WTC11 (cell line): ENCODE data around the gene CTCFL. TPM values are rescaled to one million over a fixed set of nuclear protein-coding genes. Genes with fewer than 3 reads are reported as not detected.
A peak's percentile ranks its signal among the peaks of the same experiment; 100 is the strongest.

ENCODE experiments used
- ATAC-seq: fragments of 200-7000 bp; cut with Tn5 transposase; 2 replicates; pipeline ENCODE4 v1.10.0; 2021; ENCODE audit warnings: mild to moderate bottlenecking, moderate library complexity
- CTCF ChIA-PET: fragments of 300-600 bp; sonication (Branson Sonifier 250); formaldehyde crosslinking; loops from one replicate; lab custom pipeline; 2021; ENCODE audit warnings: antibody characterized with exemption; lab: Charles Lee
- POLR2A ChIA-PET: fragments of 350-600 bp; sonication (Branson Sonifier 250); formaldehyde crosslinking; loops from one replicate; lab custom pipeline; 2021; ENCODE audit warnings: antibody characterized with exemption; lab: Charles Lee
- DNase-seq: peaks from one replicate; pipeline ENCODE4 v3.0.0; 2021; ENCODE audit warnings: low spot score
- H3K27ac Mint-ChIP-seq: 2 replicates; pipeline ENCODE4 v1.8.0; 2021; ENCODE audit warnings: mixed read lengths
- H3K27me3 Mint-ChIP-seq: 2 replicates; pipeline ENCODE4 v1.8.0; 2021; ENCODE audit warnings: low read depth, mild to moderate bottlenecking, moderate library complexity, mixed read lengths
- H3K36me3 Mint-ChIP-seq: 2 replicates; pipeline ENCODE4 v1.8.0; 2021; ENCODE audit warnings: mixed read lengths
- H3K4me1 Mint-ChIP-seq: 2 replicates; pipeline ENCODE4 v1.8.0; 2022; ENCODE audit warnings: mixed read lengths
- H3K4me3 Mint-ChIP-seq: 2 replicates; pipeline ENCODE4 v1.8.0; 2021; ENCODE audit warnings: mild to moderate bottlenecking, moderate library complexity, mixed read lengths
- H3K9me3 Mint-ChIP-seq: 2 replicates; pipeline ENCODE4 v1.8.0; 2021; ENCODE audit warnings: mixed read lengths
- CBFB ChIP-seq: sonication (generic); formaldehyde crosslinking; IDR thresholded peaks from 2 replicates; pipeline ENCODE4 v1.8.1; 2022; ENCODE audit warnings: mild to moderate bottlenecking, low read depth, missing genetic modification reagents
- ELF4 ChIP-seq: sonication (generic); formaldehyde crosslinking; IDR thresholded peaks from 2 replicates; pipeline ENCODE4 v1.8.1; 2022; ENCODE audit warnings: low read depth, mild to moderate bottlenecking, moderate library complexity, missing genetic modification reagents
- GABPB1 ChIP-seq: sonication (generic); formaldehyde crosslinking; IDR thresholded peaks from 2 replicates; pipeline ENCODE4 v1.8.1; 2023; ENCODE audit warnings: mild to moderate bottlenecking, missing genetic modification reagents
- MXD4 ChIP-seq: fragments of 250-450 bp; sonication (Bioruptor Pico); IDR thresholded peaks from 2 replicates; pipeline ENCODE4 v1.8.0; 2021; ENCODE audit warnings: mild to moderate bottlenecking, moderate library complexity, borderline replicate concordance
- NFATC4 ChIP-seq: fragments of 250-450 bp; sonication (Bioruptor Pico); IDR thresholded peaks from 2 replicates; pipeline ENCODE4 v1.9.0; 2021; ENCODE audit warnings: mild to moderate bottlenecking
- NR1H2 ChIP-seq: sonication (generic); formaldehyde crosslinking; IDR thresholded peaks from 2 replicates; pipeline ENCODE4 v1.9.0; 2021; ENCODE audit warnings: mild to moderate bottlenecking, moderate library complexity, missing genetic modification reagents
- ZNF121 ChIP-seq: sonication (generic); formaldehyde crosslinking; IDR thresholded peaks from 2 replicates; pipeline ENCODE4 v1.8.0; 2023; ENCODE audit warnings: missing genetic modification reagents
- ZNF416 ChIP-seq: fragments of 250-450 bp; sonication (Bioruptor Pico); IDR thresholded peaks from 2 replicates; pipeline ENCODE4 v1.9.0; 2021; ENCODE audit warnings: mild to moderate bottlenecking, inconsistent platforms
- total RNA-seq: library from RNA; stranded (reverse); gene quantifications from 3 replicates; pipeline ENCODE4 v1.2.3, GENCODE V29; 2021
- TF ChIP-seq, protein P1 (sequence below): sonication (generic); formaldehyde crosslinking; conservative IDR thresholded peaks from 2 replicates; pipeline ENCODE4 v1.8.1; 2023; ENCODE audit warnings: mild to moderate bottlenecking, low read depth, missing genetic modification reagents, moderate library complexity
- TF ChIP-seq, protein P2 (sequence below): sonication (generic); formaldehyde crosslinking; IDR thresholded peaks from 2 replicates; pipeline ENCODE4 v1.8.1; 2023; ENCODE audit warnings: mild to moderate bottlenecking, missing genetic modification reagents, borderline replicate concordance
- TF ChIP-seq, protein P3 (sequence below): sonication (generic); formaldehyde crosslinking; IDR thresholded peaks from 2 replicates; pipeline ENCODE4 v1.8.0; 2023; ENCODE audit warnings: mild to moderate bottlenecking, missing genetic modification reagents
- TF ChIP-seq, protein P4 (sequence below): sonication (generic); formaldehyde crosslinking; IDR thresholded peaks from 2 replicates; pipeline ENCODE4 v1.8.1; 2022; ENCODE audit warnings: low read depth, missing genetic modification reagents, borderline replicate concordance
- TF ChIP-seq, protein P5 (sequence below): sonication (generic); formaldehyde crosslinking; IDR thresholded peaks from 2 replicates; pipeline ENCODE4 v1.8.1; 2023; ENCODE audit warnings: mild to moderate bottlenecking, missing genetic modification reagents, moderate library complexity
- TF ChIP-seq, protein P6 (sequence below): sonication (generic); formaldehyde crosslinking; IDR thresholded peaks from 2 replicates; pipeline ENCODE4 v1.8.1; 2023; ENCODE audit warnings: mild to moderate bottlenecking, missing genetic modification reagents

Gene CTCFL
- total RNA-seq, 1 experiment from 2014 or later: 0.70 TPM

DNA sequence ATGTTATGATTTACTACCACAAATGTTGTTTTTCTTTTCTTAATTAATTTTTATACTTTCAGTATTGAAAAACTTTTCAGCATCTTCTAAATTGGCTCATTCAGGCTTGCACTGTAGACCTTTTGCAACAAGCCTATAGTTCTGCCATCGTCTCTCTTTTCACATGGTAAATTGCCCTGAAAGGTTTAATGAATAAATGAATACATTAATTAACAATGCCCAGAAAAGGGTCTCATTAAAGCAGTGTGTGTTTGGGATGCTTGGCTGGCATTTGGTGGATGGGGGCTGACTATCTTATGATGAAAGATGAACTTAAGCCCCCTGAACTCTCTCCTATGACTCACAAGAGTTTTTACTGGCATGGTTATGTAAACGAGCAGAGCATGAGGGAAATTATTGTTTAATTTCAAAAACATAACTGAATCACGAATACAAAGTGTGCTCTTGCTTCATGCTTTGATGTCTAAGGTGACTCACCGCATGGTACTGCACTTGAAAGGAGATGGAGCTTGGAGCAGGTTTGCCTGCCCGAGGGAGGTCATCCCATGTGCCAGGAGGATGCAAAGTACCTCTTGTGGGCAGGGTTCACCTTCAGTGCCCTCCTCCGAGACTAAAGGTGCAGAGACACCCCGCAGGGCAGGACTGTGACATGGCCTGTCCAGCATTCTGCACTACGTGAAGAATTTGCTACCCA is 22.2 kb upstream of the CTCFL start:
- peaks cover 5% of the 10 kb centered on the region; the same call in 1 of the 2 replicates for H3K27me3 Mint-ChIP-seq
- ChIA-PET POLR2A (no interaction called here), CTCF (interaction anchor here (1.6 kb wide), 1 partner anchor 47 kb away, joined by 5 read pairs; no protein-coding TSS in a partner anchor)
- H3K4me1 Mint-ChIP-seq: peaks cover 10% of the 10 kb centered on the region
- H3K9me3 Mint-ChIP-seq: no peaks in the 10 kb centered on the region
- peak; percentile 89 for TF ChIP-seq GABPB1 (CRISPR knock-in tag)
- TF ChIP-seq, protein P1, sequence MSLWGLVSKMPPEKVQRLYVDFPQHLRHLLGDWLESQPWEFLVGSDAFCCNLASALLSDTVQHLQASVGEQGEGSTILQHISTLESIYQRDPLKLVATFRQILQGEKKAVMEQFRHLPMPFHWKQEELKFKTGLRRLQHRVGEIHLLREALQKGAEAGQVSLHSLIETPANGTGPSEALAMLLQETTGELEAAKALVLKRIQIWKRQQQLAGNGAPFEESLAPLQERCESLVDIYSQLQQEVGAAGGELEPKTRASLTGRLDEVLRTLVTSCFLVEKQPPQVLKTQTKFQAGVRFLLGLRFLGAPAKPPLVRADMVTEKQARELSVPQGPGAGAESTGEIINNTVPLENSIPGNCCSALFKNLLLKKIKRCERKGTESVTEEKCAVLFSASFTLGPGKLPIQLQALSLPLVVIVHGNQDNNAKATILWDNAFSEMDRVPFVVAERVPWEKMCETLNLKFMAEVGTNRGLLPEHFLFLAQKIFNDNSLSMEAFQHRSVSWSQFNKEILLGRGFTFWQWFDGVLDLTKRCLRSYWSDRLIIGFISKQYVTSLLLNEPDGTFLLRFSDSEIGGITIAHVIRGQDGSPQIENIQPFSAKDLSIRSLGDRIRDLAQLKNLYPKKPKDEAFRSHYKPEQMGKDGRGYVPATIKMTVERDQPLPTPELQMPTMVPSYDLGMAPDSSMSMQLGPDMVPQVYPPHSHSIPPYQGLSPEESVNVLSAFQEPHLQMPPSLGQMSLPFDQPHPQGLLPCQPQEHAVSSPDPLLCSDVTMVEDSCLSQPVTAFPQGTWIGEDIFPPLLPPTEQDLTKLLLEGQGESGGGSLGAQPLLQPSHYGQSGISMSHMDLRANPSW (CRISPR knock-in tag): no peak
- H3K27ac Mint-ChIP-seq: no peak overlapping the region
- ATAC-seq: no peak
- H3K4me3 Mint-ChIP-seq: no peak overlapping the region
- no peaks in the 10 kb centered on the region for H3K36me3 Mint-ChIP-seq
- no peak for DNase-seq

DNA sequence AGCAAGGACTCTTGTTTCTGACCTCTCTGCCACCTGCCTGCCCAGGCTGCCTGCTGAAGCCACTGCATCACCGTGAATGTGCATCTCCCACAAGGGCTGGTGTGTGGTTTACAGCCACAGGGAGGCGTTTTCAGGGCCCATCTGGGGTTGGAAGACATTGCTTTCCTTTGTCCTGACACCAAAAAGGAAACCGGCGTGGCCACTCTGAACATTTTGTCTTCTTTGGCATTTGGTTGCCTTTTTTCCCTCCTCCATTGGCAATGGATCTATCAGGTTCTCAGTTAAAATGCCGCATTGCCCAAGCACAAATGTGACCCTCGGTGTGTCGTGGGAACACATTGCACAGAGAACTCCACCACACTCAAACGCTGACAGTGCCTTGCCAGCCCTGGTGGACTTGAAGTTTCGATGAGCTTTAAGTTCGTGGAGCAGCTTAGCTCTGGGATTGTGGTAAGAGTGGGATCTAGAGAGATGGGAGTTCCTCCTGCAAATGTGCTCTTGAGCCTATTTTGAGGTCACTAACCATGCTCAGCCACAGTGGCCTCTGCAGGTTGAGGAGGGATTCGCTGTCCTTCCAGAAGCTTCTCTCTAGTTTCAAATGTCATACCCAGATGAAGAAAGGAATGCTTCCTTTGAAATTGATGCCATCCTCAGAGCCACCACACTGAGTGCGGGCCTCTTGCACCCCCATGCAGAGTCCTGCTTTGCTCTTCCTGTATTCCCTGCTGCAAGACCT is 21.2 kb upstream of the CTCFL start:
- ChIA-PET POLR2A (no interaction called here), CTCF (interaction anchor here (0.8 to 1.6 kb wide), 2 partner anchors 28 to 49 kb away, joined by 3 to 5 read pairs; no protein-coding TSS in a partner anchor)
- TF ChIP-seq MXD4 (CRISPR knock-in tag) (no peak), ZNF121 (CRISPR knock-in tag) (no peak), CBFB (no peak)
- TF ChIP-seq, protein P2, sequence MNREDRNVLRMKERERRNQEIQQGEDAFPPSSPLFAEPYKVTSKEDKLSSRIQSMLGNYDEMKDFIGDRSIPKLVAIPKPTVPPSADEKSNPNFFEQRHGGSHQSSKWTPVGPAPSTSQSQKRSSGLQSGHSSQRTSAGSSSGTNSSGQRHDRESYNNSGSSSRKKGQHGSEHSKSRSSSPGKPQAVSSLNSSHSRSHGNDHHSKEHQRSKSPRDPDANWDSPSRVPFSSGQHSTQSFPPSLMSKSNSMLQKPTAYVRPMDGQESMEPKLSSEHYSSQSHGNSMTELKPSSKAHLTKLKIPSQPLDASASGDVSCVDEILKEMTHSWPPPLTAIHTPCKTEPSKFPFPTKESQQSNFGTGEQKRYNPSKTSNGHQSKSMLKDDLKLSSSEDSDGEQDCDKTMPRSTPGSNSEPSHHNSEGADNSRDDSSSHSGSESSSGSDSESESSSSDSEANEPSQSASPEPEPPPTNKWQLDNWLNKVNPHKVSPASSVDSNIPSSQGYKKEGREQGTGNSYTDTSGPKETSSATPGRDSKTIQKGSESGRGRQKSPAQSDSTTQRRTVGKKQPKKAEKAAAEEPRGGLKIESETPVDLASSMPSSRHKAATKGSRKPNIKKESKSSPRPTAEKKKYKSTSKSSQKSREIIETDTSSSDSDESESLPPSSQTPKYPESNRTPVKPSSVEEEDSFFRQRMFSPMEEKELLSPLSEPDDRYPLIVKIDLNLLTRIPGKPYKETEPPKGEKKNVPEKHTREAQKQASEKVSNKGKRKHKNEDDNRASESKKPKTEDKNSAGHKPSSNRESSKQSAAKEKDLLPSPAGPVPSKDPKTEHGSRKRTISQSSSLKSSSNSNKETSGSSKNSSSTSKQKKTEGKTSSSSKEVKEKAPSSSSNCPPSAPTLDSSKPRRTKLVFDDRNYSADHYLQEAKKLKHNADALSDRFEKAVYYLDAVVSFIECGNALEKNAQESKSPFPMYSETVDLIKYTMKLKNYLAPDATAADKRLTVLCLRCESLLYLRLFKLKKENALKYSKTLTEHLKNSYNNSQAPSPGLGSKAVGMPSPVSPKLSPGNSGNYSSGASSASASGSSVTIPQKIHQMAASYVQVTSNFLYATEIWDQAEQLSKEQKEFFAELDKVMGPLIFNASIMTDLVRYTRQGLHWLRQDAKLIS (CRISPR knock-in tag): no peak
- Mint-ChIP-seq H3K4me3 (no peak overlapping the region), H3K36me3 (no peaks in the 10 kb centered on the region), H3K9me3 (no peaks in the 10 kb centered on the region), H3K4me1 (peaks cover 14% of the 10 kb centered on the region), H3K27ac (no peak overlapping the region), H3K27me3 (peaks cover 5% of the 10 kb centered on the region; the same call in 1 of the 2 replicates)
- DNase-seq: no peak
- no peak for ATAC-seq

DNA sequence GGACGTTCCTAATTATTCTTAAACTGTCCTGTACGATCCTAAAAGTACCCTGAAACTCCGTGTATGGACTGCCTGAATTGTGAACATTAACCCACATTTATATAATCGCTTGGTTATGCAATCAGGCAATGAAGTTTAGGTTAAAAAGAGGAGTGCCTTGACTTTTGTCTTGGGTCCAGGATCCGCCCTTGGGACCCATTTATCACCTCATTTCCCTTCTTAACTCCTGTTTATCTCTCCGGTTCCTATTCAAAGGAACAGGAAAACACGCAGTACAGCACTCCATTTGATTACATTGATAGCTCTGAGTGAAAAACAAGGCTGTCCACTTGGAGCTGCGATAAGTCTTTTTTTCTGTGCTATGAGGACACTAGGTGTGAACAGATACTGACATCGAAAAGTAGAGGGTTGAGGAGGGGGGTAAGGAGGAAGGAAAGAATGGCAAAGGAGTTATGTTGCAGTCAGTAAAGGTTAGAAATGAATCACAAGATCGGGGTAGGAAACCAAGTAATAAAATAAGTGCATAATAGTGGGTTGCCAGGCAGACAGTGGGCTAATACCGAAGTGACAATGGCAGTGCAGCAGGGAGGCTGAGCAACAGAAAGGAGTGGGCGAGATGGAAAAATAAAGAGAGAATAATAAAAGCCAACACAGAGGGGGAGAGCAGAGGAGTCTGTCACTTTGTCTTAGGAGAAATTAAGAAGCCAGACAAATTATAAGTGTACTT is 20.1 kb upstream of the CTCFL start:
- ChIA-PET POLR2A (no interaction called here), CTCF (interaction anchor here (1.6 kb wide), 1 partner anchor 50 kb away, joined by 5 read pairs; no protein-coding TSS in a partner anchor)
- DNase-seq: no peak
- no peak overlapping the region for H3K27ac Mint-ChIP-seq
- H3K27me3 Mint-ChIP-seq: peaks cover 9% of the 10 kb centered on the region
- H3K4me1 Mint-ChIP-seq: peaks cover 15% of the 10 kb centered on the region
- no peaks in the 10 kb centered on the region for H3K9me3 Mint-ChIP-seq
- no peaks in the 10 kb centered on the region for H3K36me3 Mint-ChIP-seq
- ATAC-seq: no peak
- H3K4me3 Mint-ChIP-seq: no peak overlapping the region
- no peak for TF ChIP-seq ELF4 (CRISPR knock-in tag)
- TF ChIP-seq NR1H2: no peak
- no peak for TF ChIP-seq NFATC4
- TF ChIP-seq, protein P3, sequence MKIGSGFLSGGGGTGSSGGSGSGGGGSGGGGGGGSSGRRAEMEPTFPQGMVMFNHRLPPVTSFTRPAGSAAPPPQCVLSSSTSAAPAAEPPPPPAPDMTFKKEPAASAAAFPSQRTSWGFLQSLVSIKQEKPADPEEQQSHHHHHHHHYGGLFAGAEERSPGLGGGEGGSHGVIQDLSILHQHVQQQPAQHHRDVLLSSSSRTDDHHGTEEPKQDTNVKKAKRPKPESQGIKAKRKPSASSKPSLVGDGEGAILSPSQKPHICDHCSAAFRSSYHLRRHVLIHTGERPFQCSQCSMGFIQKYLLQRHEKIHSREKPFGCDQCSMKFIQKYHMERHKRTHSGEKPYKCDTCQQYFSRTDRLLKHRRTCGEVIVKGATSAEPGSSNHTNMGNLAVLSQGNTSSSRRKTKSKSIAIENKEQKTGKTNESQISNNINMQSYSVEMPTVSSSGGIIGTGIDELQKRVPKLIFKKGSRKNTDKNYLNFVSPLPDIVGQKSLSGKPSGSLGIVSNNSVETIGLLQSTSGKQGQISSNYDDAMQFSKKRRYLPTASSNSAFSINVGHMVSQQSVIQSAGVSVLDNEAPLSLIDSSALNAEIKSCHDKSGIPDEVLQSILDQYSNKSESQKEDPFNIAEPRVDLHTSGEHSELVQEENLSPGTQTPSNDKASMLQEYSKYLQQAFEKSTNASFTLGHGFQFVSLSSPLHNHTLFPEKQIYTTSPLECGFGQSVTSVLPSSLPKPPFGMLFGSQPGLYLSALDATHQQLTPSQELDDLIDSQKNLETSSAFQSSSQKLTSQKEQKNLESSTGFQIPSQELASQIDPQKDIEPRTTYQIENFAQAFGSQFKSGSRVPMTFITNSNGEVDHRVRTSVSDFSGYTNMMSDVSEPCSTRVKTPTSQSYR (CRISPR knock-in tag): no peak
- TF ChIP-seq, protein P4, sequence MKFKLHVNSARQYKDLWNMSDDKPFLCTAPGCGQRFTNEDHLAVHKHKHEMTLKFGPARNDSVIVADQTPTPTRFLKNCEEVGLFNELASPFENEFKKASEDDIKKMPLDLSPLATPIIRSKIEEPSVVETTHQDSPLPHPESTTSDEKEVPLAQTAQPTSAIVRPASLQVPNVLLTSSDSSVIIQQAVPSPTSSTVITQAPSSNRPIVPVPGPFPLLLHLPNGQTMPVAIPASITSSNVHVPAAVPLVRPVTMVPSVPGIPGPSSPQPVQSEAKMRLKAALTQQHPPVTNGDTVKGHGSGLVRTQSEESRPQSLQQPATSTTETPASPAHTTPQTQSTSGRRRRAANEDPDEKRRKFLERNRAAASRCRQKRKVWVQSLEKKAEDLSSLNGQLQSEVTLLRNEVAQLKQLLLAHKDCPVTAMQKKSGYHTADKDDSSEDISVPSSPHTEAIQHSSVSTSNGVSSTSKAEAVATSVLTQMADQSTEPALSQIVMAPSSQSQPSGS: no peak
- no peak for TF ChIP-seq ZNF416 (CRISPR knock-in tag)
- TF ChIP-seq, protein P5, sequence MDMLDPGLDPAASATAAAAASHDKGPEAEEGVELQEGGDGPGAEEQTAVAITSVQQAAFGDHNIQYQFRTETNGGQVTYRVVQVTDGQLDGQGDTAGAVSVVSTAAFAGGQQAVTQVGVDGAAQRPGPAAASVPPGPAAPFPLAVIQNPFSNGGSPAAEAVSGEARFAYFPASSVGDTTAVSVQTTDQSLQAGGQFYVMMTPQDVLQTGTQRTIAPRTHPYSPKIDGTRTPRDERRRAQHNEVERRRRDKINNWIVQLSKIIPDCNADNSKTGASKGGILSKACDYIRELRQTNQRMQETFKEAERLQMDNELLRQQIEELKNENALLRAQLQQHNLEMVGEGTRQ (CRISPR knock-in tag): no peak
- TF ChIP-seq, protein P6, sequence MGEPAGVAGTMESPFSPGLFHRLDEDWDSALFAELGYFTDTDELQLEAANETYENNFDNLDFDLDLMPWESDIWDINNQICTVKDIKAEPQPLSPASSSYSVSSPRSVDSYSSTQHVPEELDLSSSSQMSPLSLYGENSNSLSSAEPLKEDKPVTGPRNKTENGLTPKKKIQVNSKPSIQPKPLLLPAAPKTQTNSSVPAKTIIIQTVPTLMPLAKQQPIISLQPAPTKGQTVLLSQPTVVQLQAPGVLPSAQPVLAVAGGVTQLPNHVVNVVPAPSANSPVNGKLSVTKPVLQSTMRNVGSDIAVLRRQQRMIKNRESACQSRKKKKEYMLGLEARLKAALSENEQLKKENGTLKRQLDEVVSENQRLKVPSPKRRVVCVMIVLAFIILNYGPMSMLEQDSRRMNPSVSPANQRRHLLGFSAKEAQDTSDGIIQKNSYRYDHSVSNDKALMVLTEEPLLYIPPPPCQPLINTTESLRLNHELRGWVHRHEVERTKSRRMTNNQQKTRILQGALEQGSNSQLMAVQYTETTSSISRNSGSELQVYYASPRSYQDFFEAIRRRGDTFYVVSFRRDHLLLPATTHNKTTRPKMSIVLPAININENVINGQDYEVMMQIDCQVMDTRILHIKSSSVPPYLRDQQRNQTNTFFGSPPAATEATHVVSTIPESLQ (CRISPR knock-in tag): no peak
